GM12865 (cell line): ENCODE measurements around the gene NDUFS4.

Source experiments
- DNase-seq: peaks from one replicate; pipeline ENCODE4 v3.0.0; 2010; ENCODE audit warnings: low read depth
- H3K4me3 ChIP-seq: 2 replicates; pipeline ENCODE4 v1.5.1; 2011; ENCODE audit warnings: mild to moderate bottlenecking, low read depth, low read length, control low read depth
- CTCF ChIP-seq: IDR thresholded peaks from 2 replicates; pipeline ENCODE4 v1.5.1; 2011; ENCODE audit warnings: low read length, control low read depth, low read depth, inconsistent platforms; ENCODE audit not compliant: insufficient read depth; ENCODE audit errors: missing control alignments

The NDUFS4 gene

DNA sequence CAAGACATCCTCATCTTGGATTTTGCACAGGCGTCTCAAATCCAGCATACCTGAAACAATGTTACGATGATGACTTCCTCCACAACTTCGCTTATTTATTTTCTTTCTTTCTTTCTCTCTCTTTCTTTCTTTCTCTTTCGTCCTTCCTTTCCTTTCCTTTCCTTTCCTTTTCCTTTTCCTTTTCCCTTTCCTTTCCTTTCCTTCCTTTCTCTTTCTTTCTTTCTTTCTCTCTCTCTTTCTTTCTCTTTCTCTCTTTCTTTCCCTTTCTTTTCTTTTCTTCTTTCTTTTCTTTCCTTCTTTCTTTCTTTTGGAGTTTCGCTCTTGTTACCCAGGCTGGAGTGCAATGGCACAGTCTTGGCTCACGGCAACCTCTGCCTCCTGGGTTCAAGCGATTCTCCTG is 20.1 kb downstream of the NDUFS4 start:
- TF ChIP-seq CTCF: no peak
- no peak overlapping the region for H3K4me3 ChIP-seq
- DNase-seq: no peak

- DNase-seq: no peak
- no peak overlapping the region for H3K4me3 ChIP-seq
- TF ChIP-seq CTCF: no peak
These were observed 21.8 kb downstream of the NDUFS4 start for GRCh38 chr5:53582225-53582624.

DNA sequence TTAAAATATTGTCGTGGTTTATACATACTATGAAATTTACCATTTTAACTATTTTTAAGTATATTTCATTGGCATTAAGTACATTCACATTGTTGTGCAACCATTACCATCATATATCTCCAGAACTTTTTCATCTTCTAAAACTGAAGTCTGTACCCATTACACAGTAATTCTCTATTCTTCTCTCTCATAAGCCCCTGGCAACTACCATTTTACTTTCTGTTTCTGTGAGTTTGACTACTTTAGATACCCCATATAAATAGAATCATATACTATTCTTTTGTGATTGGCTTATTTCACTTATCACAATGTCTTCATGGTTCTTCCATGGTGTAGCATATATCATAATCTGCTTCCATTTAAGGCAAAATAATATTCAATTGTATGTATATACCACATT is 30.3 kb downstream of the NDUFS4 start:
- TF ChIP-seq CTCF: no peak
- no peak for DNase-seq
- H3K4me3 ChIP-seq: no peak overlapping the region

GRCh38 chr5:53594419-53594818 is 34.0 kb downstream of the NDUFS4 start:
- H3K4me3 ChIP-seq: no peak overlapping the region
- TF ChIP-seq CTCF: no peak
- DNase-seq: no peak

- no peak overlapping the region for H3K4me3 ChIP-seq
- DNase-seq: no peak
- TF ChIP-seq CTCF: no peak
These were observed 37.5 kb downstream of the NDUFS4 start for GRCh38 chr5:53597894-53598293.

DNA sequence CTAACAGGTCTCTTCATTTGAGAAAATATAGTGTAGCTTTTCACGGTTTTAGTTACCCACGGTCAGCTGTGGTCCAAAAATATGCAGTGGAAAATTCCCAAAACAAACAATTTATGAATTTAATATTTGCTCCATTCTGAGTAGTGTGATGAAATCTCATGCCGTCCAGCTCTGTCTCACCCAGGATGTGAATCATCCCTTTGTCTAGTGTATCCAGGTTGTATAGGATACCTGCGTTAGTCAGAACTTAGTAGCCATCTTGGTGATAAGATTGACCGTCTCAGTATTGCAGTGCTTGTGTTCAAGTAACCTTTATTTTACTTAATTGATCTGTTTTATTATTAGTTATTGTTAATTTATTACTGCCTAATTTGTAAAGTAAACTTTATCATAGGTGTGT is 41.1 kb downstream of the NDUFS4 start:
- H3K4me3 ChIP-seq: no peak overlapping the region
- no peak for DNase-seq
- no peak for TF ChIP-seq CTCF

DNA sequence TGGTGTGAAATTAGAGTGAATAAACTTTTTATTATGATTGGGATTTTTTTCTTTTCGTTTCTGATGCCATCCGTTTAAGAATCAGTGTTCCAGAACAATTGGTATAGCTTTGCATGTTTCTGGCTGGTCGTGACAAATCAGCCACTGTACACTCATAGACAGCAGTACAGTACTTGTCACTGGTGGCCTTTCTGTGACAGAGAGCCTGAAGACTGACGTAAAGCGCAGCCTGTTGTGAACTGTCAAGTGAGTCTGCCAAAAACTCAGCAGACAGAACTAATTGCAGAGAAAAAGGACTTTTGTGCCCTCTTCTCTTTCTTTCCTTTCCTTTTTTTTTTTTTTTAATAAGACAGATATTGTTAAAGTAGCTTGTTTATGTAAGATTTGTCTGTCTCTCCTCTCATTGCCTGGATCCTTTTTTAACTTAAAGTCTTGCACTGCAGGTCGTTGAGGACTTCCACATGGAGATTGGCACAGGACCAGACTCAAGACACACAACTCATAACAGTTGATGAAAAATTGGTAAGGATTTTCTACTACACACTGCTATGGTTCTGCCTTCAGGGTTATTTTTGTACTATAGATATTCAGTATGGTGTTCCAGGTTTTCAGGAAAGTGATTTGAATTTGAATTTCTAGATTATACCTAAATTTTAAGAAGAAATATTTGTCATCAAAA is 42.7 kb downstream of the NDUFS4 start:
- no peak for TF ChIP-seq CTCF

More for the DNA sequence above, 42.7 kb downstream of the NDUFS4 start:
- no peak for DNase-seq
- H3K4me3 ChIP-seq: no peak overlapping the region
